Natural killer cell treated with Interleukin-12 subunit alpha and Interleukin-12 subunit beta and Interleukin-15 and Interleukin-18, amount 100 ng/mL, for 72 hours (primary cell): Measurements from ENCODE around the gene ADAMTS3. TPM values are rescaled to one million over a fixed set of nuclear protein-coding genes. Genes with fewer than 3 reads are reported as not detected.

Source experiments
- ATAC-seq, 2 donors: fragments of 150-1000 bp; cut with Tn5 transposase in 1 of 2; sonication (Bioruptor Pico), chemical (Tn5 transposase) in 1 of 2; 2 replicates each; pipeline ENCODE4 v1.10.0; 2021
- DNase-seq: peaks from one replicate; pipeline ENCODE4 v3.0.0; 2022; ENCODE audit warnings: low spot score
- H3K27ac Mint-ChIP-seq, 2 donors: 1 replicate in 1 of 2; 2 replicates in 1 of 2; pipeline ENCODE4 v1.8.0; 2022; ENCODE audit warnings: mixed read lengths in 2 of 2, mild to moderate bottlenecking in 1 of 2, moderate library complexity in 1 of 2
- H3K27me3 Mint-ChIP-seq, 2 donors: 1 replicate in 1 of 2; 2 replicates in 1 of 2; pipeline ENCODE4 v1.8.0; 2022; ENCODE audit warnings: mixed read lengths in 2 of 2
- H3K36me3 Mint-ChIP-seq: one replicate; pipeline ENCODE4 v1.8.0; 2022; ENCODE audit warnings: mixed read lengths
- H3K4me1 Mint-ChIP-seq, 2 donors: 1 replicate in 1 of 2; 2 replicates in 1 of 2; pipeline ENCODE4 v1.8.0; 2022; ENCODE audit warnings: low read depth in 2 of 2, mixed read lengths in 2 of 2, mild to moderate bottlenecking in 1 of 2
- H3K4me3 Mint-ChIP-seq: one replicate; pipeline ENCODE4 v1.8.0; 2022; ENCODE audit warnings: mixed read lengths
- H3K9me3 Mint-ChIP-seq: 2 replicates; pipeline ENCODE4 v1.8.0; 2022; ENCODE audit warnings: mixed read lengths
- total RNA-seq, 2 donors: library from RNA; stranded (reverse); gene quantifications; one replicate each; pipeline ENCODE4 v1.2.3, GENCODE V29; 2022

Gene ADAMTS3
- total RNA-seq, 2 donors from 2014 or later: not detected

DNA sequence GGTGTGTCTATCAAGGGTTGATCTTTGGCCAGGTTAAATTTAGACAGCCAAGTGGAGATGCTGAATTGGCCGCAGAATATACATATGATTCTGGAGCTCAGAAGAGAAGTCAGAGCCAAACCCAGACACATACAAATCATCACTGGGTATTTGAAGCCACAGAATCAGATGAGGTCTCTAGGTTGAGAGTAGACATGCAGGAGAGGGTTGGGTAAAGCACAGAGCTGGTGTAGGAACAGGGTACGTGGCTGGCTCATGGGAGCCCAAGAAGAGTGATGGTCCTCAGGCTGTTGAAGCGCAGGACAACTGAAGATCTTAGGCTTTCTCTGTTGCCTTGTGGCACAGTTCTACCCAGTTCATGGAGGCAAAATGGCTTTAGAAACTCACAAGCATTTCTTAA lies 37.7 kb downstream of the ADAMTS3 start:
- H3K27ac Mint-ChIP-seq: no peak overlapping the region
- H3K36me3 Mint-ChIP-seq: no peaks in the 10 kb centered on the region
- H3K9me3 Mint-ChIP-seq: peaks cover 2% of the 10 kb centered on the region
- no peaks in the 10 kb centered on the region for H3K4me1 Mint-ChIP-seq
- ATAC-seq (peak; percentile 70 to 71), DNase-seq (no peak)
- H3K4me3 Mint-ChIP-seq: no peak overlapping the region
- no peaks in the 10 kb centered on the region for H3K27me3 Mint-ChIP-seq

DNA sequence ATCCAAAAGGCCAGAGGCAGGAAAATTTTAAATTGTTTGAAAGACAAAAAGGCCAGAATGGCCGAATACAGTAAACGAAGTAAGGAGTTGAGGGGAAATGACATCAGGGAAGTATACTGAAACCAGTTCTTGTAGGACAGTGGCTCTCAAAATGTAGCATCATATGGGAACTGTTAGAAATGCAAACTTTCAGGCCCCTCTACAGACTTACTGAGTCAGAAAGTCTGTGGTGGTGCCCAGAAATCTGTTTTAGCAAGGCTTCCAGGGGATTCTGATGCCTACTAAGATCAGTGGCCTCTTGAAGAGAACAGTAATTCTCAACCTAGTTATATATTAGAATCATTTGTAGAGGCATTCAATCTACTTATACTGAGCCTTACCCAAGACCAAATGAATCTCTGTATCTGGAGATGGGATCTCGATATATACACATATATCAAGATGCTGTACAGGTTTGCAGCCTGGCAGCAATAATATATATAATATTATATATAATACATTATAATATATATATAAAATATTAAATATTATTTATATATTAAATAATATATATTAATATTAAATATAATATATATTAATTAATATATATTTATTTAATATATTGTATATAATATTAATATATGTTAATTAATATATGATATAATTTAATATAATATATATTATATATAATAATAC lies 39.7 kb downstream of the ADAMTS3 start:
- Mint-ChIP-seq H3K4me3 (no peak overlapping the region), H3K9me3 (no peaks in the 10 kb centered on the region), H3K27ac (no peak overlapping the region), H3K27me3 (no peaks in the 10 kb centered on the region), H3K36me3 (no peaks in the 10 kb centered on the region), H3K4me1 (no peaks in the 10 kb centered on the region)
- no peak for ATAC-seq
- DNase-seq: no peak

DNA sequence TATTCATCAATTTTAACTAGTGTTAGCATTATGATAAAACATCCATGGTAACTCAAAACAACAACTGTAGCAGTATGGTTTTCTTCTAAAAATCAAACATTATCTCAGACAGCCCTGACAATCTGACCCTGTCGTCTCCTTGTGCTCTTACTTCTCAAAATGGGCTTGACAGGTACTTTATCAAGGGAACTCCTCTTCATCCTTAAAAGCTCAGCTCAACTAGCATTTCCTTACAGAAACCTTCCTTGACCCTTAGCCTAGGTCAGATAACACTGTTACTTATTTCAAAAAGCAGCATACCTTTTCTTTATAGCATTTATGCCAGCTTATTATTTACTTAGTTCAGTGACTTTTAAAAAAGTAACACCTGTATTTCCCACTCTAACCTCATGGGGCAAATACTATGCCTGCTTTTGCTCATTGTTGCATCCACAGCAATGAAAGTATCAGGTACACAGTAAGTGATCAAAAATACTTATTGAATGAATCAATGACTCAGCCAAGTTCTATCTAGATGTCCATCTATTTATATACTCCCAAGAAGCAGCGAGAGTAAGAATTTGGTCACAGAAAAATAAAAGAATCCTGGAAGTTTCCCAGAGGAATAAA lies 41.9 kb downstream of the ADAMTS3 start:
- ATAC-seq (no peak), DNase-seq (no peak)
- no peaks in the 10 kb centered on the region for H3K36me3 Mint-ChIP-seq
- H3K4me3 Mint-ChIP-seq: no peak overlapping the region
- H3K4me1 Mint-ChIP-seq: no peaks in the 10 kb centered on the region
- no peaks in the 10 kb centered on the region for H3K9me3 Mint-ChIP-seq
- H3K27ac Mint-ChIP-seq: no peak overlapping the region
- H3K27me3 Mint-ChIP-seq: no peaks in the 10 kb centered on the region

DNA sequence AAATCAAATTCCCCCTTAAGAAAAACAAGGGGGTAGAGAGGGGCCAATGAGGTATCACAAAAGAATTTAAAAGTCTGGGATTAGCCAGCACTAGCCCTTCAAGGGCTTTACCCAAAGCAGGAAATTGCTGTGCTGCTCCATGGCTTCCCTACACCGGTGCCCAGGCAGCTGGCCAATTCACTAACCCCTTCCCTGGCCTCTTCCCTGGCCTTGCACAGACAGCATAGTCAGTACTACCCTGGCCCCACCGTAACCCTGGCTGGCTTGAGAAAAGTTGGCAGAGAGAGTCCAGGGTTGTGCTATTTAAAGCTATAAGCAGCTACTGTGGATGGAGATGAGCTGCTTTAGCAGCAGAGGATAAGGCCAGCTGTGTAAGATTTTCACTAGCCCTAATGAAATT lies 43.1 kb downstream of the ADAMTS3 start:
- Mint-ChIP-seq H3K36me3 (no peaks in the 10 kb centered on the region), H3K4me3 (no peak overlapping the region), H3K27ac (no peak overlapping the region), H3K9me3 (no peaks in the 10 kb centered on the region), H3K4me1 (no peaks in the 10 kb centered on the region), H3K27me3 (no peaks in the 10 kb centered on the region)
- DNase-seq (no peak), ATAC-seq (no peak)

DNA sequence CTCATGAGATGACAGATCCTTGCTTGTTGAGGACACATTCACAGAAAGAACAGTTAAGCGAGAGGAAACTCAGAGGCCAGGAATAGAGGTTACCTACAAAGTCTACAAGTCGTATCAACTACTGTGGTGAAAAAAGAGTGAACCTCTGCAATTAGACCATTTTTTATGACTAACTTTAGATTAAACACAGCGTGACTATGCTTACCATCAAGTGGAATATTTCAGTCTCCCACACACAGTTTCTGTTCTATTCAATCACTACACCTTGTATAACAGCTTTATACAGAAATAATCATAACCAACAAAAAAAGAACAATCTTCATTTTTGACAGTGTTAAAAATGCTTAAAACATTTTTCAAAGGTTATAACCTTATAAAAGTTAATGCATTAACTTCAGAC lies 46.6 kb downstream of the ADAMTS3 start:
- DNase-seq (no peak), ATAC-seq (no peak)
- no peaks in the 10 kb centered on the region for H3K9me3 Mint-ChIP-seq
- H3K27me3 Mint-ChIP-seq: no peaks in the 10 kb centered on the region
- no peaks in the 10 kb centered on the region for H3K36me3 Mint-ChIP-seq
- no peak overlapping the region for H3K27ac Mint-ChIP-seq
- no peaks in the 10 kb centered on the region for H3K4me1 Mint-ChIP-seq
- no peak overlapping the region for H3K4me3 Mint-ChIP-seq

DNA sequence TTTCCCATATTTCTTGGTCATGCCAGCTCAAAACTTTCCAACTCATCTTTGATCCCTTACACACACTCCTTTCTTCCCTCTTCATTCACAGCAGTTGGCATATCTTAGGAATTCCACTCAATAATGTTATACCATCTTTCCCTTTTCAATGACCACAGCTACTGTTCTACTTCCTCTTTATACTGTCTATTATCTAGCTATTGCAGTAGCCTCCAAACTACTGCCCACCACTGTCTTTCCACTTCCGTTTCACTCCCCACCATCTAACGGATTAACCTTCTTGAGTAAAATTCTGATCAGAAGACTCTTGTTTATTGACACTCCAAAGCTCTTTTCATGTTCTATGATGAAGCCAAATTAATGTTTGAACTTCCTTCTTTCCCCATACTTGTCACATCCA lies 55.8 kb downstream of the ADAMTS3 start:
- ATAC-seq (no peak), DNase-seq (no peak)
- Mint-ChIP-seq H3K27me3 (no peaks in the 10 kb centered on the region), H3K4me1 (no peaks in the 10 kb centered on the region), H3K9me3 (no peaks in the 10 kb centered on the region), H3K36me3 (no peaks in the 10 kb centered on the region), H3K4me3 (no peak overlapping the region), H3K27ac (no peak overlapping the region)

DNA sequence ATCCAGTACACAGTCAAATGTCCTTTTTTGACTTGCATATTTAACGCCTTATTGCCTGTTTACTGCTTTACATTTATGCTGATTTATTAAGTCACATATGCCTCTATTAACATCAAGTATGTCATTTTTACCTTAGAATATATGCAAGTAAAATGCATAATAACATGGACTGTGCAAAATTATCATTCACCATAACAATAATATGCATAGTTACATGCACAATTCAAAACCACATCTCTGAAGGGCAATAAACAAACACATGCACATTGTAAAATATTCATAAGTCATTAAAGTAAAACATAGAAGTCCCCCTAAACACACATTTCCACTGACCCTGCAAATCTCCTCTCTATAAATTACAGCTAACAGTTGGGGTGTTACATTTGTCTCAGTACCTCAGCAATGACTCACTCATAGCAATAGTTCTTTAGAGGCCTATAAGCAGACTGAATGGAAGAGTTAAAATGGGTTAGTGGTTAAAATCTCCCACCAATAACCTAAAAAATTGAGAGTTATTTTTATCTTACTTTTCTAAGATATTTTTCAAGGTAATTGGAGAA lies 61.1 kb downstream of the ADAMTS3 start:
- Mint-ChIP-seq H3K27me3 (no peaks in the 10 kb centered on the region), H3K27ac (no peak overlapping the region), H3K4me3 (no peak overlapping the region), H3K9me3 (no peaks in the 10 kb centered on the region), H3K36me3 (no peaks in the 10 kb centered on the region), H3K4me1 (no peaks in the 10 kb centered on the region)
- DNase-seq (no peak), ATAC-seq (no peak)

DNA sequence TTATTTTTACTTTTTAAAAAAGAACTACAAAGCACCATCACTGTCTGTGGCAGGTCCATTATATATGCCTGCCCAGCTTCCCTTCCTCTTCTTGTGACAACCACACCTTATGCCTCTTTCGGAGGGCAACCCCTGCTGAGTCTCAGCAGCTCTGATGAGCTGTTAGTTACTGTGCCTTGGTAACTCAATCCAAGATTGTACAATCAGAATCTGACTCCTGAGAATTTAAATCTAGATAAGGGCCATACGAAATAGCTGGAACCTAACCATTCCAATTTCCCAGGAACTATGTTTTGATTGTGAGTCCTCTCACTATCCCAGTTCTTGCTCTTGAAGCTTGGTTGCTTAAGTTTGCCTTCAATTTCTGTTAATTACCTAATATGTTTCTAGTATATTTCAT lies 61.9 kb downstream of the ADAMTS3 start:
- ATAC-seq (no peak), DNase-seq (no peak)
- H3K27ac Mint-ChIP-seq: no peak overlapping the region
- H3K4me1 Mint-ChIP-seq: no peaks in the 10 kb centered on the region
- no peak overlapping the region for H3K4me3 Mint-ChIP-seq
- H3K36me3 Mint-ChIP-seq: no peaks in the 10 kb centered on the region
- H3K9me3 Mint-ChIP-seq: no peaks in the 10 kb centered on the region
- no peaks in the 10 kb centered on the region for H3K27me3 Mint-ChIP-seq

DNA sequence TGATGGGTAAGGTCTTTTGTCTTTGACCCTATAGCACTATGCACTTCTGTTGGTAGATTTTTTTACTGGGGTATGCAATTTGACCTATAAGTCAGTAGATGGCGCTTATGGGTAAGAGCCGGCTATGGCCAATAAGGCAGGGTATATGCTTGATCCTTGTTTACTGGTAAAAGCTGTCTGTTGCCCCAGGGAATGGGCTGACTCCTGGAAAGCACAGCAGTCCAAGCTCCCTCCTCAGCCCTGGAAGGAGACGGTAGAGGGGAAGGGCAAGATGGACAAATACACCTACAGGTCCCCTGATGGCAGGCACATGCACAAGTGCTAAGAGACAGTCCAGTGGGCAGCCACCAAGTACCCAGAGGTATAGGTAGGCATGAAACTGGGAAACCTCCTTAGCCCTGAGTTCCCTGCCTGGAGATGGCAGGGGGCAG lies 63.7 kb downstream of the ADAMTS3 start:
- Mint-ChIP-seq H3K4me1 (no peaks in the 10 kb centered on the region), H3K27me3 (no peaks in the 10 kb centered on the region), H3K9me3 (no peaks in the 10 kb centered on the region), H3K36me3 (no peaks in the 10 kb centered on the region), H3K4me3 (no peak overlapping the region), H3K27ac (no peak overlapping the region)
- ATAC-seq (no peak), DNase-seq (no peak)

DNA sequence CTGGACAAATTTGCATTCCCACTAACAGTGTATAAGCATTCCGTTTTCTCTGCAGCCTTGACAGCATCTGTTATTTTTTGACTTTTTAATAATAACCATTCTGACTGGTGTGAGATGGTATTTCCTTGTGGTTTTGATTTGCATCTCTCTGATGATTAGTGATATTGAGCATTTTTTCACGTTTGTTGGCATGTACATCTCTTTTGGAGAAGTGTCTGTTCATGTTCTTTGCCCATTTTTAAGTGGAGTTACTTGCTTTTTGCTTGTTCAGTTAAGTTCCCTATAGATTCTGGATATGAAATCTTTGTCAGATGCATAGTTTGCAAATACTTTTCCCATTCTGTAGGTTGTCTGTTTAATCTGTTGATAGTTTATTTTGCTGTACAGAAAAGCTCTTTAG lies 68.8 kb downstream of the ADAMTS3 start:
- Mint-ChIP-seq H3K4me1 (no peaks in the 10 kb centered on the region), H3K27me3 (no peaks in the 10 kb centered on the region), H3K27ac (no peak overlapping the region), H3K36me3 (no peaks in the 10 kb centered on the region), H3K9me3 (no peaks in the 10 kb centered on the region), H3K4me3 (no peak overlapping the region)
- DNase-seq: no peak
- no peak for ATAC-seq

DNA sequence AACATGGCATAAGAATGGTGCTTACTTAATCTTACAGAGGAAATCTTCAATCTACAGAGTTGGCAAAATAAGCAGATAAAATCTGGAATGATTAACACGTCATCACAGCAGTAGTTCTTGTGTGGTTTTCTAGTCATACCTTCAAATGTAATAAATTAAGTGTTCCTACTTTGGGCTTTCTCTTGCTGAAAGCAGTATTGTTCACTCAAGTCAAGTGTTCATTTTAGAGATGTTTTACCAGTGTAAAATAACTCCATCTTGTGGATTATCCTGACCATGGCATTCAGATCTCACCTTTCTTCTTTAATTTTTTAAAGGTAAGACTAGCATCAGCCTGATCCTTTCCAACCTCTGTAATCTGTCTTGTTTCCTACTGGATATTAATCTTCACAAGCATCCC lies 72.9 kb downstream of the ADAMTS3 start:
- no peak for ATAC-seq

DNA sequence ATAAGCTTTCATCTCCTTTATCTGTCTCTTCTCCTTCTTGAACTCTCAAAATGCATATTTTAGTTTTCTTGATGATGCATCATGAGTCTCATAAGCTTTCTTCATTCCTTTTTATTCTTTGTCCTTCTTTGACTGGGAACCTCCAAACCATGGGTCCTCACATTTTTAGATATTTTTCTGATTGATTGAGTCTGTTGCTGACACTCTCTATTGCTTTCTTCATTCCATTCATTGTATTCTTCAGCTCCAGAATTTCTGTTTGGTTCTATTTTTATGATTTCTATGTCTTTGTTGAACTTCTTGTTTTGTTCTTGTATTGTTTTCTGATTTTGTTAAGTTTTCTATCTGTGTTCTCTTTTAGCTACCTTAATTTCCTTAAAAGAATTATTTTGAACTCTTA lies 74.9 kb downstream of the ADAMTS3 start:
- peaks cover 6% of the 10 kb centered on the region for H3K36me3 Mint-ChIP-seq
- DNase-seq (no peak), ATAC-seq (no peak)
- H3K27ac Mint-ChIP-seq: no peak overlapping the region
- no peaks in the 10 kb centered on the region for H3K27me3 Mint-ChIP-seq
- no peak overlapping the region for H3K4me3 Mint-ChIP-seq
- no peaks in the 10 kb centered on the region for H3K4me1 Mint-ChIP-seq
- peaks cover 6% of the 10 kb centered on the region for H3K9me3 Mint-ChIP-seq

More for the DNA sequence above, 72.9 kb downstream of the ADAMTS3 start:
- no peak overlapping the region for H3K27ac Mint-ChIP-seq
- no peaks in the 10 kb centered on the region for H3K4me1 Mint-ChIP-seq
- no peak overlapping the region for H3K4me3 Mint-ChIP-seq
- no peaks in the 10 kb centered on the region for H3K27me3 Mint-ChIP-seq
- no peak for DNase-seq
- peaks cover 6% of the 10 kb centered on the region for H3K9me3 Mint-ChIP-seq
- H3K36me3 Mint-ChIP-seq: peaks cover 6% of the 10 kb centered on the region

DNA sequence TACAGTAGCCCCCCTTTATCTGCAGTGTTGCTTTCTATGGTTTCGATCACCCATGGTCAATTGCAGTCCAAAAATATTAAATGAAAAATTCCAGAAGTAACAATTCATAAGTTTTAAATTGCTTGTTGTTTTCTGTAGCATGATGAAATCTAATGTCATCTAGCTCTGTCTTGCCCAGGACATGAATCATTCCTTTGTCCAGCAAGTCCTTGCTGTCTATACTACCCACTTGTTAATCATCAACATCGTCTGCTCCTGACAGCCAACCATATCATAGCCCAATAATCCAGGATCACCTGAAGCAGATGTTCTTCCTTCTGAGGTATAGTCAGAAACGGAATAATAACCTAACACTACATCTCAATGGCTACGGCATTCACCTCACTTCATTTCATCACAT lies 79.8 kb downstream of the ADAMTS3 start:
- H3K4me1 Mint-ChIP-seq: no peaks in the 10 kb centered on the region
- H3K36me3 Mint-ChIP-seq: peaks cover 4% of the 10 kb centered on the region
- no peak for DNase-seq
- H3K27me3 Mint-ChIP-seq: no peaks in the 10 kb centered on the region
- no peak for ATAC-seq
- peaks cover 3% of the 10 kb centered on the region for H3K9me3 Mint-ChIP-seq
- no peak overlapping the region for H3K27ac Mint-ChIP-seq
- no peak overlapping the region for H3K4me3 Mint-ChIP-seq

DNA sequence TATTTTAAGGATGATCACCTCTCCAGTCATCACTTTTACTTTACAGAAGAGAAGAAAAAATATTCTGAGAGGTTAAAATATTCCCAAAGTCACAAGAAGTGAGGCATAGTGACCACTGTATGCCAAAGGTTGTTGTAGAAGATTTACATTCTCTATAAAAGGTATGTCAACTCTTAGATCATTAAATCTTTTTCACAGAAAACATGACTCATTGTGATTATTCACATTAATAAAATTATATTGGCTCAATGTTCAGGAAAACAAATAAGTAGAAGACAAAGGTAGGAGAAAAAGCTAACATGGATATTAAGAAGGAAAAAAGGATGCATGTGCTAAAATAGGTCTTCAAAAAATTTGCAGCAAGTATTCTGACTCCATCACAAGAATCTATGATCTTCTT lies 82.0 kb downstream of the ADAMTS3 start:
- Mint-ChIP-seq H3K27me3 (no peaks in the 10 kb centered on the region), H3K36me3 (no peaks in the 10 kb centered on the region), H3K27ac (no peak overlapping the region), H3K9me3 (no peaks in the 10 kb centered on the region), H3K4me3 (no peak overlapping the region), H3K4me1 (no peaks in the 10 kb centered on the region)
- ATAC-seq (no peak), DNase-seq (no peak)

DNA sequence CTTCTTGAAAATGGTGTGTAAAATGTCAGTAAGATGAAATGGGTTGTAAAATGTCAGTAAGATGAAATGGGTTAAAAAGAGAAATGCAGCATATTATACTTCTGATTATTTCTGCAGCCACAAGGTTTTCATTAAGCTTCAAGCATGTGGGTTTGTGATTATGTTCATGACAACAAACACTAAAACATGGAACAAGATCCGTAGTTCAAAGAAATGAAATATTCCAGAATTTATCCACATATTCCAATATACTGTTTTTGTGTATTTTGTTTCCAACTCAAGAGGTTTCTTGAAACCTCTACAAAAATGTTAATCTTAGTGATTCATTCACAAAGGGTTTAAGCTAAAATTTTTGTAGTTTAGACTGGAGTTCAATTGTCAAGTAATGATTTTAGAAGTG lies 84.0 kb downstream of the ADAMTS3 start:
- H3K4me3 Mint-ChIP-seq: no peak overlapping the region
- H3K4me1 Mint-ChIP-seq: no peaks in the 10 kb centered on the region
- DNase-seq: no peak
- H3K27me3 Mint-ChIP-seq: no peaks in the 10 kb centered on the region
- H3K27ac Mint-ChIP-seq: no peak overlapping the region
- H3K9me3 Mint-ChIP-seq: no peaks in the 10 kb centered on the region
- no peak for ATAC-seq
- no peaks in the 10 kb centered on the region for H3K36me3 Mint-ChIP-seq
